SIG-M5 treated with dmso at 0.1 percent for 504 hours (cell line): Measurements from ENCODE around the gene CEMIP.

Experiments used
- DNase-seq: peaks from one replicate; lab custom pipeline; 2025; ENCODE audit not compliant: unreplicated experiment; lab: John Stamatoyannopoulos, UW

CEMIP gene, protein sequence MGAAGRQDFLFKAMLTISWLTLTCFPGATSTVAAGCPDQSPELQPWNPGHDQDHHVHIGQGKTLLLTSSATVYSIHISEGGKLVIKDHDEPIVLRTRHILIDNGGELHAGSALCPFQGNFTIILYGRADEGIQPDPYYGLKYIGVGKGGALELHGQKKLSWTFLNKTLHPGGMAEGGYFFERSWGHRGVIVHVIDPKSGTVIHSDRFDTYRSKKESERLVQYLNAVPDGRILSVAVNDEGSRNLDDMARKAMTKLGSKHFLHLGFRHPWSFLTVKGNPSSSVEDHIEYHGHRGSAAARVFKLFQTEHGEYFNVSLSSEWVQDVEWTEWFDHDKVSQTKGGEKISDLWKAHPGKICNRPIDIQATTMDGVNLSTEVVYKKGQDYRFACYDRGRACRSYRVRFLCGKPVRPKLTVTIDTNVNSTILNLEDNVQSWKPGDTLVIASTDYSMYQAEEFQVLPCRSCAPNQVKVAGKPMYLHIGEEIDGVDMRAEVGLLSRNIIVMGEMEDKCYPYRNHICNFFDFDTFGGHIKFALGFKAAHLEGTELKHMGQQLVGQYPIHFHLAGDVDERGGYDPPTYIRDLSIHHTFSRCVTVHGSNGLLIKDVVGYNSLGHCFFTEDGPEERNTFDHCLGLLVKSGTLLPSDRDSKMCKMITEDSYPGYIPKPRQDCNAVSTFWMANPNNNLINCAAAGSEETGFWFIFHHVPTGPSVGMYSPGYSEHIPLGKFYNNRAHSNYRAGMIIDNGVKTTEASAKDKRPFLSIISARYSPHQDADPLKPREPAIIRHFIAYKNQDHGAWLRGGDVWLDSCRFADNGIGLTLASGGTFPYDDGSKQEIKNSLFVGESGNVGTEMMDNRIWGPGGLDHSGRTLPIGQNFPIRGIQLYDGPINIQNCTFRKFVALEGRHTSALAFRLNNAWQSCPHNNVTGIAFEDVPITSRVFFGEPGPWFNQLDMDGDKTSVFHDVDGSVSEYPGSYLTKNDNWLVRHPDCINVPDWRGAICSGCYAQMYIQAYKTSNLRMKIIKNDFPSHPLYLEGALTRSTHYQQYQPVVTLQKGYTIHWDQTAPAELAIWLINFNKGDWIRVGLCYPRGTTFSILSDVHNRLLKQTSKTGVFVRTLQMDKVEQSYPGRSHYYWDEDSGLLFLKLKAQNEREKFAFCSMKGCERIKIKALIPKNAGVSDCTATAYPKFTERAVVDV (N-terminal part only)

DNA sequence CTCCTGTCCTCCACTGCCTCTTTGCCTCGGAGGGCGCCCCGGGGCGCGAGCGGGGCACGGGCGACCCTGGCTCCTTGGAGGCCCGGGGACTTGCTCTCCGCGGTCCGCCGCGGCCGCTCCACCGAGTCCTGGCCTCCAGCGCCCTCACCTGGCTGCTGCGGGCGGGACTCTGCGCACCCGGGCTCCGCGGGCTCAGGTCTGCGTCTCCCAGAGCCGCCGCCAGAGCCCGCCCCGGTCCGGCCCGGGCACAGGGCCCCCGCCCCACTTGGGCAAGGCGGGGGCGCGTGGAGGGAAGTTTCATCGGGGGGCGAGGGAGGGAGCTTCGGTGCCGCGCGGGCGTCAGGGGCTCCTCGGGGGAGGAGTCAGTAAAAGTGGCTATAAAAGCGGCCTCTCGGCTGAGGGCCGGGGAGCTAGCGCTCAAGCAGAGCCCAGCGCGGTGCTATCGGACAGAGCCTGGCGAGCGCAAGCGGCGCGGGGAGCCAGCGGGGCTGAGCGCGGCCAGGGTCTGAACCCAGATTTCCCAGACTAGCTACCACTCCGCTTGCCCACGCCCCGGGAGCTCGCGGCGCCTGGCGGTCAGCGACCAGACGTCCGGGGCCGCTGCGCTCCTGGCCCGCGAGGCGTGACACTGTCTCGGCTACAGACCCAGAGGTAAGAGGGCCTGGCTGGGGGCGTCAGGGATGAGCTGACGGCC lies at the start of gene CEMIP:
TSS of gene CEMIP (plus strand) at position 407 of the 694 bp plus-strand sequence. CDS start 94,510 bp downstream, outside the sequence.
- peak; percentile 27 for DNase-seq

DNA sequence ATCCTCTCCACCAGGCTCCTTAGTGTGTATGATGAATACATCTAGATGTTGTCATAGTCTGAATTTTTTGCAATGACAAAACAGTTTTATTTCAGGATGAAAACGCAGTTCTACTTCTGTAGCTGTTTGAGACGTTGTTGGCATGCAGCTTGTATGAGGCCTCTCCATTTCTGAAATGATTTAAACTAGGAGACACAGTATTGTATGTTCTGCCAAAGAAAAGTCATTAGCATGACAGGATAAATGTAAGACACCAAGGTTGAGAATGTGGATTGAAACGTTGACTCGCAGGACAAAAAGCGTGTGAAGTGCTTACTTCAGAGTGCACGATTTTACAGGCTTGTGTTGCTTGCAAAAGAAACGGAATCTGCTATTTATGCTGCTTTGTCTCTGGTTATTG lies 48.8 kb upstream of the CEMIP start:
- no peak for DNase-seq

DNA sequence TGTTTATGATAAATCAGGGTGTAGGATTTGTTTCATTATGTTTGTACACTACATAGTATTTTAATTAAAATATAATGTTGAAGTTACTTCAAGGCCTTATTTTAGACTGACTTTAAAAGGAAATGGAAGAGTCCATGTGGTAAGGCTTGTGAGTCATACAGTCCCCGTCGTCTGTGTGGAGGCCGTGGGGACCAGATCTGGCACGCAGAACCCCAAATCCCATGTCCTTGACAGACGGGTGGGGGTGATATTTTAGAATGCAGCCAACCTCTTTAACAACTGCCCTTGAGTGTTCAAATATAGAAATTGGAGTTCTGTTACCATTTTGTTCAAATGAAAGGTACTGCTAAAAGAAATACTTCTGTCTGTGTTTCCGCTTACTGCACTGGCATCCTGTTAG lies 48.2 kb upstream of the CEMIP start:
- DNase-seq = no peak

DNA sequence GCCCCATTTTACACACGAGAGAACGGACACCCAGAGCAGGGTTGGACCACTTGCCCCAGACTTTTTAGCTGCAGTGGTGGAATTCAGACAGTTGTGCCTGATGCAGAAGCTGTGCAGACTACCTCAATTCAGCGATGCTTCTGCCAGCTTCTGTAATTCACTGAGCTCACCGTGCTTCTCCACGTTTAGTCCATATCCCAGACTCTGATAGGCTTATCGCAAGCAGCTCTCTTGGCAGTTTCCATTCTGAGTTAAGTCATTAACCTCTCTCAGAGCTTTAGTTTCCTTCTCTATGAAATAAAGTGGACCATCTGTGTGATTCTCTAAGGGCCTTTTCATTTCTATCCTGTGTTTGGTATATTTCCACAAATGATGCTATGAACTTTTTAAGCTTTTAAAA lies 47.0 kb upstream of the CEMIP start:
- DNase-seq = no peak

DNA sequence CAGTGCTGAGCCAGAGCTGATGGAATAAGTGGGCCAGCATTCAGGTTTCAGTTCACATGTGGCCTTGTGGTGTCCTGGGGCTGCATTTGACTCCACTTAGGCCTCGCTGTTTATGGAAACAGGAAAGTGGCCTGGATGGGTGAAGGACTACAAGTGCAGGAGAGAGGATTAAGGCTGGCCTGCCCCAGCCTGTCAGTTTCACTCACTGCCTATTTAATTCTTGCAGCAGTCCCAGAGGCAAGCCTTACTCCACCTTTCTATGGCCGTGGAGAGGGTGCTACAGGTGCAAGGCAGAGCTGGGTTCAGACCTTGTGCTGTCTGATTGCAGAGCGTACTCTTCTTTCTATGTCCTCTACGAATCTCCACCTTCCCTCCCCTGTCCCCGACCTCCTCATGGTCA lies 46.4 kb upstream of the CEMIP start:
- no peak for DNase-seq

DNA sequence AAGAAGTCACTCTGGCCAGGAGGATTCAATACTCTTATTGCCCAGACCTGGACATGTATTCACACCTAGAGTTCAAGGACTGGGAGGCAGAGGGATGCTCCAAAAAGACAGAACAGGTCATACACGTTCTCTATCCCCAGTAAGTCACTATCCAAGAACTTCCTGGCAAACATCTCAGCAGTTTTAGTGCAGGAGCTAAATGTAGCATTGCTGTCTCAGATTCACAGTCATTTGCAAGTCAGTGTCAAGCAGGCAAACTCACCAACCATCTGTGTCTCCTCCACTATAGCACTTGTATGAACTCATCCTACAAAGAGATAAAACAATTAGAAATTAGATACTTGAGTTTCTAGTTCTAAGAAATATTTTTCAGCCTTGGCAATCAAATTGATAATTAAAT lies 45.7 kb upstream of the CEMIP start:
- no peak for DNase-seq

DNA sequence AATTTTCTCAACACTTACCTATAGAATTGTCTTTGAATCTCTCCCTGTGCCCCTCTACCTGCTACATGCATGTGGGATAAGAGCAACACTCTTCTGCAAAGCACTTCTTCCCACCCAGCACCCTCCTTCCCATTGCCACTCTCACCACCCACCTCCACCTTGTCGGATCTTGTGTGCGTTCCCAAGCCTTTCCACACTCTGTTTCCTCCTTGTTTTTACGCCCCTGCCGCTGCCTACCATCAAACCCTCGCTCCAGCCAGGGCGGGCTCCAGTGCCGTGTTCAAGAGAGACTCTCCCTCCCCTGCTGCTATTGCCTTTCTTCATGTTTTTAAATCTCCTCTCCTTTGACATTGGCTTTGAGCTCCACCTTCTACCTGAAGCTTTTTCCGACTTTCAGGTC lies 43.8 kb upstream of the CEMIP start:
- DNase-seq = no peak

DNA sequence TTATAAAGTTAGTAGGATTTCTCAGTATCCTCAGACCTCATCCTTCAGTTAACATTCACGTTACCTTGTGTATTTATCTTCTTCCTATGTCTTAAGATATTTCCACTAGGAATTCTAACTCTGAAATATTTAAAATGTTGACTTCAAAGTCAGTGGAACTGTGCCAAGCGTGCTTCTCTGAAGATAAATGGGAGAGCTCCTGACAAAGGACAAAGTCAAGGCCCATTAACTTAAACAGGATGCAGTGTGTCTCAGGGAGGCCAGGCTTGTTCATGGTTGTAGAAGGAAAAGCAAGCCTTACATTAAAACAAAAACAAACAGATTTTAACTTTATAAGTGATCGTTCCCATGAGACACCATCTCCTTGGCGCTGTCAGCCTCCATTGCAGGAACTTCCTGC lies 42.6 kb upstream of the CEMIP start:
- no peak for DNase-seq

DNA sequence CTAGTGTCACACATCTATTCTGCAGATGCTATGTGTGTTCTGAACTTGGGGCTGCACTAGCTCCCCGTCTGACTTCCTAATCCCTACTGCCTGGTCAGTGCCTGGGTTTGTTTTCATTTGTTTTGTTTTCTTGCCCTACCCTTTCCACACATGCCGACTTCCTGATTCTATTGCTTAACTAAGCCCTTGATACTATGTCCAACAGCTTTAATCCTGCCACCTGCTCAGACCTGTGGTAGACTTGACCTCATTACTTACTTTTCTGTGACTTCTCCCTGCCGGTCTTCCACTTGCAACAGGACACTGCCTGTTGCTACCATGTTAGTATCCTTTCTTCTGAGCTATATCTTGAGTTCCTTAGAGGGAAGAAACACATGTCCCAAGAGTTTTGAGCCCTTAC lies 39.3 kb upstream of the CEMIP start:
- DNase-seq = no peak

DNA sequence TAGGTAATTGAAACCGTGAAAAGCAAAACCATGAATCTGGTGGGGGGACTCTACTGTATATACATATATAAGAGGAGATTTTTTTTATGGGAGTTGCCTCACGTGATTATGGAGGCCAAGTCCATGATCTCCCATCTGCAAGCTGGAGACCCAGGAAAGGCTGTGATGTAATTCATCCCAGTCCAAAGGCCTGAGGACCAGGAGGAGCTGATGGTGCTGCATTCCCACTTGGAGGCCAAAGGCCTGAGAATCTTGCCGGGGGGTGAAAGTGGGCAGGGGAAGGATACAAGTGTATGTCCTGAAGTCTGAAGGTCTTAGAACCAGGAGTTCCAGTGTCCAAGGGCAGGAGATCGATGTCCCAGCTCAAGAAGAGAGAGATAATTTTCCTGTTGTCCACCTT lies 37.1 kb upstream of the CEMIP start:
- DNase-seq = no peak

DNA sequence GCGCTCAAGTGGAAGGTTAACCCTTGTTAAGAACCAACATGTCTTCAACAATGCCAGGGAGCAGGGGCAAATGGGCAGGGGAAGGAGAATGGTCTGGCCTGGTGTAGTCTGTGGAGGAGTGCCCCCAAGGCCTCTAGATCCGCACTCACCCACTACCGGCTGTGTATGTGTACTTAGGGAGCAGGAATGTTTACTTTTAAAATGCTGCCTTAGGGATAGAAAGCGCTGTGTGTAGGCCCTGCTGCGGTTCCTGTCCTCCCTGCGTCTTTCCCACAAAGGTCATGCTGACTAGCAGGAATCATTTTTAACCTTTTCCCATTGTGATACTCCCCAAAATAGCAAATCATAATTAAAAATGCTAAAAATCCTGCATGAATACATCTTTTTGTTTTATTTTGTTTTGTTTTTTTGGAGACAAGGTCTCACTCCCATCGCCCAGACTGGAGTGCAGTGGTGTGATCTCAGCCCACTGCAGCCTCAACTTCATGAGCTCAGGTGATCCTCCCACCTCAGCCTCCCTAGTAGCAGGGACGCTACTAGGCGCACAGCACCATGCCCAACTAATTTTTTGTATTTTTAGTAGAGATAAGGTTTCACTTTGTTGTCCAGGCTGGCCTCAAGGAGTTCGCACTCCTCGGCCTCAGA lies 35.9 kb upstream of the CEMIP start:
- peak; percentile 29 for DNase-seq

DNA sequence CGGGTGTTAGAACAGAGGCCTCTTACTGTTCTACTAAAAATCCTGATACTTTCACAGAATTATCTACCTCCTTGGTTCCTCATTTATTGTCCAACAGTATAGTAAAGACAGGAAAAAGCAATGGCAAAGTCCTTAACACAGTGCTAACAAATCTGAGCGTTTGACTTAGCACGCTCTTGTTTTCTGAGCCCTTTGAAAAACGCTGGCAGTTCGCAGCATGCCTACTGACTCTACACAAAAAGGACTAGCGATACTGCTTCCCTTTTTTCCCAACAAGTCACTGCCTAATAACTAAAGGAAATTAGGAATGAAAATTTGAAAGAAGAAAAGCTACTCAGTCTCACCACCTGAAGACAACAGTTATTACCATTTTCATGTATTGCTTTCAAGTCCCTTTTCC lies 34.8 kb upstream of the CEMIP start:
- DNase-seq = no peak

DNA sequence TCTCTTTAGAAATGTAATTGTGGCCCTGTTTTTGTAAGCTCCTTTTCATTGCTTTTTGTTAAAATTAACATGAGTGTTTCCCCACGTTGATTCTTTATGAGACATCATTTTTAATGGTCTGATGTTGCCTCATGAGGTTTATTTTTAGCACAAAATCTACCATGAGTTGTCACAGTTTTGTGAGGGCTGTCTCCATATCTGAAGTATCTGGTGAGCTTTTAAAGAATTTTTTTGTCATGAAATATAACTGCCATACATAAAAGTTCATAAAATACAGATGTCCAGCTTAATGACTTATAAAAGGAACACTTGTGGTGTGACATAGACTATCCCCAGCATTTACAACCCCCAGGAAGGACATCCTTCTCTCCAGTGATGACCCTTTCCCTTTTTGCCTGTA lies 34.3 kb upstream of the CEMIP start:
- DNase-seq = no peak

DNA sequence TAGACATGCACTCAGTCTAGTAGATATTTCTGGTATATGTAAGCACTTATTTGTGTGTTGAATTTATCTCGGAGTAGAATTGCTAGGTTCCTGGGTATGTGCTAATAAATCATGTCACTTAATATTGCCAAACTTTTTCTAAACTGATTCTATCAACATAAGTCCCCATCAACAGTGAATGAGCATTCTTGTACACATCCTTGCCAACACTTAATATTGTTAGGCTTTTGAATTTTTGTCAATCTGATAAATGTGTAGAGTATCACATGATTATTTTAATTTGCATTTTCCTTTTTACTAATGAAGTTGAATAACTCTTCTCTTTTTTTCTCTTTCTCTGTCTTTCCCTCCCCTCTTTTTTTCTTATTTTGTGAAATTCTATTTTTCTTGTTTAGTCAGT lies 33.3 kb upstream of the CEMIP start:
- DNase-seq = no peak

DNA sequence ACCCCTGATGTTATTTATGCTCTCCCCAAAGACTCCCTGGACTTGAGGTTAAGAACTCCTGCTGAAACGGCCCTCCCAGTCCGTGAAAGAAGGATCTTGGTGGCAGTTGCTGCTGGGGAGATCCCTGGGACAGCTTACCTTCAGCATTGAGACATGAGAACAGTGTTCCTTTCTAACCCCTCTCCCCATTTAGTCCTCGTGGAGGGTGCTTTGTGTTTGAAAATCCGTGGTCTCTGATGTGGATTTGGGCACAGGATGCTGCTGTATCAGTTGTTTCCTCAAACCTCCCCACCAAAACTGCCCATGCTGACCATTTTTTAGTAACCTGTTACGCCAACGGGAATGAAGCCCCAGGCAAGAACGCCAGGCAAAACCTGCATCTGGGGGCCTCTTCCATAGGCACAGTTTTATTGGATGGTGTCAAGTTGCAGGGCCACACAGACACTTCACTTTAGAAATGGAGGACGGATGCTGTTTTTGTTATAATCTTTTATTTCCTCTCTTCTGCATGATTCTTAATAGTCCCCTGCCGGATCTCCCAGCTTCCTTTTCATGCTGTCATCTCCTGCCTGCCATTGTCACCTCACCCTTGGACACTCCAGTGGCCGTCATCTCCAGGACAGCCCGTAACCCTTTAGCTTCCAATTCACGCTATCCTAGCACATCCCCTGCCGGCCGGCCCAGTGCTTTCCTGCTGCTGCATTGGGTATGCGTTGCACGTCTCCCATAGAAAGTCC lies 31.7 kb upstream of the CEMIP start:
- no peak for DNase-seq

DNA sequence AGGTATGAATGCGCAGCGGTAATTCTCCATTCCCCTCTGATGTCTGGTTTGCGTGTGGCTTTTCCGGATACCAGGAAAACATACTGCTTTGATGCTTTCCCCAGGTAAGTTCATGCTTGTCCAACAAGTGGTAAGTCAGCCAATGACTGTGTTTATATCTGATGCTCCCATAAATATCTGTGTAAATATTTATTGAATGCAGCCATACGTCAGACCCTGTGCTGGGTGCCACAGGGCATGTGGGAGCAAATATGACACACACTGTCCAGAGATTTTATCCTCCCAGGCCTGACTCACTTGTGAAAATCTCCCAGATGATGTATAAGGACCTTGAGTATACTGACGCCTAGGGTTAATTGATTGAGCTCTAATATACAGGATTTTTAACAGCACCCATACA lies 29.6 kb upstream of the CEMIP start:
- peak; percentile 66 for DNase-seq

DNA sequence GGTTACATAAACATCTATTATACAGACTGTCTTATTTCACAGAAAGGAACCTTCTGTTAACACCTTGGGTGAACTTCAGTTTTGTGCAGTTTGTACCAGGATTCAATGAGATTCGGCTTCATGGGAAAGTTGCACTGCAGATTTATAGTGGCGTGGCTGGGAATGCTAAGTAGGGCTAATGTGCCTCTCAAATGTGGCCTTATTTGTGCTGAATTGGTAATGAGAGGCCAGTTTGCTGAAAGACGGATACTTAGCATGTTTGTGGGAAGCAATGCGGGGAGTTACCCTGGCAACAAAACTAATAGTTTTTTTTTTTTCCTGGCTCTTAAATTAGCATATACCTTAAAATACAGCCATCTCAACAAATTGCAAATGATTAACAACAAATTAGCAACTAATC lies 28.6 kb upstream of the CEMIP start:
- DNase-seq = no peak

DNA sequence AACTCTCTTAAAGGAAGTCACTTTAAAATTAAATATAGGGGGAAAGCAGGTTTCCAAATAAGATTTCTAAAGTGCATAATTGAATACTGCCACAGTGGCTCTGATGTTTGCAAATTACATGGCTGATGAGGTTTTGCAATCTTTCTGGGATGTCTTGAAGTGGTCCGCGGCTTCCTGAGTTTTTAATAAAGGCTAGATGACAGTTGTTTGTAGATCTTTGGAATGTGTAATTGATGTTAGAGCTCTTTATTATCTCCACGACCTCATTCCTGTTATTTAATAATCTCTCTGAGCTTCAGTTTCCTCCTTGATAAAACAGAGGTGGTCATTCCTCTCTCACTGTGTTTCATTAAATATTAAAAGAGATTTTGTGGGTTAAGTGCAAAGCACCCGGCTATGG lies 27.0 kb upstream of the CEMIP start:
- no peak for DNase-seq

DNA sequence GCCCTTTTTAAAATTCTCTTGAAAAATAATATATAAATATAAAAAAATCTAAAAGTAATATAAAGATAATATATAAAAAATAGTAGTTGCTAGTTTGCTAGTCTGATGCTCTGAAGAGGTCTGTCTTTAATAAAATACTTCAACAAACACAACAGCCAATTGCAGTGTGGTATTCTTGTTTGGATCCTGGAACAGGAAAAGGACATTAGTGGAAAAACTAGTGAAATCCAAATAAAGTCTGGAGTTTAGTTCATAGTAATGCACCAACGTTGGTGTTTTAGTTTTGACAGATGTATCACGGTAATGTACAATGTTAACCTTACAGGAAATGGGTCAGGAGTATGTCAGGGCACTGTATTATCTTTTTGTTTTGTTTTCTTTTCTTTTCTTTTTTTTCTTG lies 26.0 kb upstream of the CEMIP start:
- DNase-seq = no peak

DNA sequence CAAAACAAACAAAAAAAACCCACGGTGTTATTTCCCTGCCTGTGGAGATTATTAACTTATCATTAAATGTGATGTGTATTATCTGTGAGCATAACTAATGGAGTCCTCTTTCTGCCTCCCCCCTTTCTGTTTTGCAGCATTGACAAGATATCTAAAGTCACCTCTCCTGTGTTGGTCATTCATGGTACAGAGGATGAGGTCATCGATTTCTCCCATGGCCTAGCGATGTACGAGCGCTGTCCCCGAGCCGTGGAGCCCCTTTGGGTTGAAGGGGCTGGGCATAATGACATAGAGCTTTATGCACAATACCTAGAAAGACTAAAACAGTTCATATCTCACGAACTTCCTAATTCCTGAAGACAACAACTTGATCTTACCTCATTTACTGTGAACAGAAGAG lies 25.2 kb upstream of the CEMIP start:
- no peak for DNase-seq
